NCI-H1694 treated with DMSO at 0.1 percent for 48 hours (cell line): ENCODE measurements around the gene TMEM258.
A peak's percentile ranks its signal among the peaks of the same experiment; 100 is the strongest.

Source experiments
- DNase-seq: peaks from one replicate; lab custom pipeline; 2025; lab: John Stamatoyannopoulos, UW

The TMEM258 gene

DNA sequence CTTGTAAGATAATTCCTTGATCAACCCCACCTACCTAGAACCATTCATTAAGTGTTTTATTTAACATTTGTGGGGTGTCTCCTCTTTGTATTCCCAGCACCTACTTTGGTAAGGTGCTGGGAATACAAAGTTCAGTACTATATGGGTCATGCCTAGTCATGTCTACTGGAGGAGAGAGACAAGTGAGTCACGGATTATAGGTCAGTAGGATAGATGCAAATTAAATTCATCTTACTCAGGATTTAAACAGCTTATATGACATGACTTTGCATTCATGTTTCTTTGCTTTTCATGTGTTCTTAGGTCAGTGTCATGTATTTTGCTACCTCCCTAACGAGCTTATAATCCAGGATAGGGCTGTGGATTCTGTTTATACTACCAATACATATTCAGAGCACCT is 27.8 kb upstream of the TMEM258 start:
- no peak for DNase-seq

DNA sequence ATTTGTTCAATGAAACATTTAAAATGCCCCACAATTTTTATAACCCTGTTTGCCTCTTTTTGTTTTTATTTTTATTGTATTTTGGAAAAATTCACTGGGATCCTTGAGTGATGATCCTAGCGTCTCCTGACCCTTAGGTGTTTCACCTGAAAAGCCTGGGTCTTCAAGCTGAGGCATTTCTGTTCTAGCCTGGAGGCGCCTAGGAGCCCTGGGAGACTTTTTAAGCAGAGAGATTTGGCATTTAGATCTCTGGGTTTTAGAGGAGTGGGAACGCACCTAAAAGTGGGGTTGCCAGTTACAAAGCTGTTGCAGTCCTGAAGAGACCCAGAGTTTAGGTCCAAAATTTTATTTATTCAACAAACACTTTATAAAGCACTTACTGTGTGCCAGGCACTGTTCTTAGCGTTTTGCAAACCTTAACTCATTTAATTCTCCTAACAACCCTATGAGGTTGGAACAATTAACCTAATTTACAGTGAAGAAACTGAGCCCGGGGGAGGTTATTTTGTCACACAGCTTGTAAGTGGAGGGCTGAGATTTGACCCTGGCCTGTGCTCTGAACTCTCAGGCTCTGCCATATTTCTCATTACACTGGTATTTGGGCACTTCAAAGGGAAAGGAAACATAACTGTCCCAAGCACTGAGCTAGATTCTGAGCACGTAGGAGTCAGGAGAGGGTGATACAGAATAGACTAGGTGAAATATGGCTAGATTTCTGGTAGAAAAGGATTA is 25.2 kb upstream of the TMEM258 start:
- DNase-seq, result no peak

DNA sequence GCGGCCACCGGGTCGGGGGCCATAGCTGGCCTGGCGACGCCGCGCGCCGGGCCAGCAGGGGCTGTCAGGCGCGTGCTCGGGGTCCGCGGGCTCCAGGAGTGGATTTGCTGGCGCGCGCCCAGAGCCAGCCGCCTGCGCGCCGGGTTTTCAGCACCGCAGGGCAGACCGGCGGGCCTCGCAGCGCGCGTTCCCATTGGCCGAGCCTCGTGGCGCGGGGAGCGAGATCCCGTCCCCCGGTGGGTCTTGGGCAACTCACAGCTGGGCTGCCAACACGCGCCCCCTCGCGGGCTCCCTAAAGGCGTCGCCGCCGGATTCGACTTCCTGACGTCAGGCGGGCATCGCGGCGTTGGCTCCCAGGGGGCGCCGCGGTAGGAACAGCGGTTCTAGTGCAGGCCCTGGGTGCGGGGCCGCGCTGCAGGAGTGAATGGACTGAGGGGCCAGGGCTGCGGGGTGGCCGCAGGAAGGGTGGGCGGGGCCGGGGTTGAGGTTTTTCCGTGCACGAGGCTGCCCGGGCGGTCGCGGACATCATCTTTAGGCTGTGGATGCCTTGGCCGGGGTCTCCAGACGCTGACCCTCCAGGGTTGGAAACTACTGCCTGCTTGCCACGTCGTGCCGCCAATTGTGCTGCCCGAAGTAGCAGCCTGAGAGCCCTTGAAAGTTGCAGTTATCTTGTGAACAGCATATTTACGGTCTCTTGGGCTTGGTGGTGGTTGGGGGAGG is 24.5 kb upstream of the TMEM258 start, which contains the start of gene FADS1:
TSS of gene FADS1 (minus strand) at position 268 of the 720 bp plus-strand sequence. CDS start at position 194, 74 bp downstream.
- DNase-seq, result peak; percentile 93

DNA sequence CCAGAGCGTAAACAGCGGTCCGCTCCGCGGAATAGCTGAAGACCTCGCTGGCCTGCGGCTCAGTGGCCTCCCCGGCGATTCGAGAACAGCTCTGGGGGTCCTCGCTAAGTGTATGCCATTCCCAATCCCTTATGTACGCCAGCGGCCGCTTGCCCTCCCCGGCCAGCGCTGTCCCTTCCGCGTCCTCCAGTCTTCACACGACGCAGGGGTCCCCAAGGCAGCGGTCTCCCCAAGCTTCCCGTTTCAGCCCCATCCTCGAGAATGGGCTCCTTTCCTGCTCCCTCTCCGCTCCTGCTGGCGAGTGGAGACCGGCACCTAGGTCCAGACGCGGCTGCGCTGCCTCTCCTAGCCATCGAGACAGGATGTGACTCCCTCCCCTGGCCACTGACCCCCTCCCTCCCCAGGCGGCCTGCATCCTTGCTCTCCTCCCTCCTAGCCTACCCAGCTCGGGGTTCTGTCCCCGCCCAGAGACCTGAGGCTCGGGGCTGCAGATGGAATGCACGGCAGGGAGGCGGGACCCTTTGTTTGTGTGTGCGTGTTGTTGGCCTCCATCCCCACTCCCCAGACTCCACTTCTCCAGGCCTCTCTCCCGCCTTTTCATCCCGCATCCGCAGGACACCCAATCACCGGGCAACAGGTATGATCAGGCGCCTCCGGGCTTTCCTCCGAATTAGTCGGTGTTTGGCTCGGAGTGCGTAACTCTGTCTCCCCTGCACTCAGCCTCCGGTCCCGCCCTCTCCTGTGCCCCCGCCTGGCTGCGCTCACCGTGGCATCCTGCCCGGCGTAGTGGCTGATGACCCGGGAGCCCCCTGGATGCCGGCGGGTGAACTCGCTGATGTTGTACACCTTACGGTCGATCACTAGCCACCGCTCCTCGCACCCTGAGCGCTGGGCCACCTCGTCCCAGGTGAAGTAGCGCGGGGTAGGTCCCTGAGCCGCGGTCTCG is 23.7 kb upstream of the TMEM258 start:
- DNase-seq, result peak; percentile 28

DNA sequence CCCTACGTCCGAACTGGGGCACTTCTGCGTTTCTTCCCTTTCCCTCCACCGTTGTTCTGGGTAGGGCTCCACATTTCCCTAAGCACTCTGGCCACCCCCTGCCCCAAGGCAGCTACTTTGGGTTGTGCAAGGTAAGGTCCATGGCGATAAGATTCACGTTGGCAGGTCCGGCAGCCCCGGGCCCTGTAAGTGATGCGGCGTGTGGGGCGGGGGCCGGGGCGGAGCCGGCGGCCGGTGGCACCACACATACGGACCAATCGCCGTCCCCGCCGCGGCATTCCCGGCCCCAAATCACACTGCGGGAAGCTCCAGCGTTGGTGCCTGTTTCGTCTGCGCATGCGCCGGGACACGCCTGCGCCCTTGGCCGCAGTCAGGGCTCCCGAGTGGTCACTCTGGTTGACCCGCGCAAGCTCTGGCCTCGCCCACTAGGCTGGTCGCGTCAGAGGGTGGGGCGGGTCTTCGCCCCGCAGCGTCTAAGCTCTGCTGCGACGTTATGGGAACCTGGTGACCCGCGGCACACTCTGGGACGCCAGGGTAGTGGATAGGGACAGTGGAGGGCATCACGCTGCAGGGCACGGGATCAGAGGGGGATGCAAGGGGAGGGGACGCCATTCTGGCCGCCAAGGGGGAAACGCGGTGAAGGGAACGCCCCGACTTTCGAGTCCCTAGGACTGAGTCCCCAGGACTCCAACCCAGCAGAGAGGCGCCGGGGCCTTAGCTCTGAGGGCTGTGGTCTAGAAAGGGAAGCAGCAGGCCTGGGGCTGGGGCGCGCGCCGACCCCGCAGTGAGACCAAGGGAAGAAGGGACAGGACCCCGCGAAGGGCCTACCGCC is 22.8 kb upstream of the TMEM258 start:
- peak; percentile 46 for DNase-seq

DNA sequence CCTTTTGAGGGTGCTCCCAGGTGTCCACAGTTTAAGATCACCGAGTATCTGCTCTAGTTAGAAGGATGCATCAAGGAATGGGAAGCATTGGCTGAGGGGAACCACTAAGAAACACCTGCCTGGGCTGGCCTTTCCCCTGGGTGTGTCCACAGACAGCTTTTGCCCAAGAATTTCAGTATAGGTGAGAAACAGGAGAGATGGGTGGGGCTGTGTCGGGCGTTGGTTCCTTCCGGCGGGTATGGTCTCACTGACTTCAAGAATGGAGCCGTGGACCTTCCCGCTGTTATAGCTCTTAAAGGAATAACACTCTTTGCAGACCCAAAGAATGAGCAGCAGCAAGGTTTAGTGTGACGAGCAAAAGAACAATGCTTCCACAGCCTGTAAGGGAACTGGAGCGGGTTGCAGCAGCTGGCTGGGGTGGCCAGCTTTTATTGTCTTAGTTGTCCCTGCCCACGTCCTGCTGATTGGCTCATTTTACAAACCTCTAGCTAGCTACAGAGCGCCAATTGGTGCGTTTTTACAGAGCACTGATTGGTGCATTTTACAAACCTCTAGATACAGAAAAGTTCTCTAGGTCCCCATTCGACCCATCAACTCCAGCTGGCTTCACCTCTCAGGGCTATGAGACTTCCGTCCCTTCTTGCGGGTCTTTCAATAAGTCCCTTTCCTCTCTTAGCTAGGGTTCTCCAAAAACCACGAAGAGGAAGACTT is 22.0 kb upstream of the TMEM258 start:
- no peak for DNase-seq

DNA sequence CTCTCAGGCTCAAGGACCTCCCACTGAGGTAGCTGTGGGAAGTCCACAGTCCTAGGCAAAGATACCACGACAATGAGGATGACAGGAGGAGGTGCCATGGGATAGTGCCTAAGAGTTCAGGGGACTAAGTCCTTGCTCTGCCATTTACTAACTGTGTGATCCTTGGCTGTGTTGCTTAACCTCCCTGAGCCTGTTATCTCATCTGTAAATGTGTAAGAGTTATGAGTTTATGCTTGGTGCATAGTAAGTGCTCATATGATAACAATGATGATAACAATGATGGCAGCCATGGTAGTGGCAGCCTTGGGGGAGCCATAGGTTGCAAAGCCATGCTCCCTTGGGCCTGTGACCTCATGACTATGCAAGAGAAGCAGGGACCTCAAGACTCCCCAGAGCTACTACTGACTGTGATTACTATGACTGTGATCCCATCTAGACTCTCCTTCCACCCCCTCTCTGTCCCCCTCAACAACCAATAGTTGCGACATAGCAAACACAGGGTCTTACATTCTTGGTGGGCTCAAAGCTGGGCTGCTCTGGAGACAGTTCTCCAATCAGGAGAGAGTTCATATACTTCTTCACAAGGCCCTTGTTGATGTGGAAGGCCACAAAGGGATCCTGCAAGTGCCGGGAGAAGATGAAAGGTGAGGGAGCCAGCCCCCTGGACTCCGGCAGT is 20.5 kb upstream of the TMEM258 start:
- DNase-seq, result no peak

DNA sequence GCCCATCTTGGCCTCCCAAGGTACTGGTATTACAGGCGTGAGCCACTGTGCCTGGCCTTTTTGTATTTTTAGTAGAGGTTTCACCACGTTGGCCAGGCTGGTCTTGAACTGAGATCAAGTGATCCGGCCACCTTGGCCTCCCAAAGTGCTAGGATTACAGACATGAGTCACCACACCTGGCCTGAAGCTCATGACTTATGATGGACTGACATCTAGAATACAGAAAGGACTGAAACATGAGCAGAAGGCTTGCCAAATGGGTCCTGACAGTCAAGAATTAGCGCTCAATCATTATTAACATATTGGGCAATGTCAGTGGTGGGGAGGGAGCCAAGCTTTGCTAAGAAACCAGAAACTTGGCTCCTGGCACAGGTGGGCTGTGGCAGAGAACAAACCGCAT is 19.4 kb upstream of the TMEM258 start:
- DNase-seq, result no peak

DNA sequence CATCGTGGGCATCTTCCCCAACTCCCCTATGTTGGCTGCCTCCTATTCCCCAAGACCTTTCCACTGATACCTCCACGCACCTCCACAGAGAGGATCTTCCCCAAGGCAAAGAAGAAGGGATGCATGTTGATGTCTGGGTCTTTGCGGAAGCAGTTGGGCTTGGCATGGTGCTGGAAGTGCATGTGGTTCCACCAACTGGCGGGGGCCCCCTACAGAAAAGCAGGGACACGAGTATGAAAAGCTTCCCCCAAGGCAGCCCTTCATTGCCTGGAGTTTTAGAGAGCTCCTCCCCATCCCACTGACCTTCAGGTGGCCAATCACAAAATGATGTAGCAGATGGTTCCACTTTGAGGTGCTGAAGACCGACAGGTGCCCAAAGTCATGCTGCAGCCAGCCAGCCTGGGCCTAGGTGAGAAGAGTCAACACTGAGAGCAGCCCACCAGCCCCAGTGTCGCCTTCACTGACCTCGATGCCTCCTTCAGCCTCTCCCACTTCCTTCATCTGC is 18.3 kb upstream of the TMEM258 start:
- no peak for DNase-seq

DNA sequence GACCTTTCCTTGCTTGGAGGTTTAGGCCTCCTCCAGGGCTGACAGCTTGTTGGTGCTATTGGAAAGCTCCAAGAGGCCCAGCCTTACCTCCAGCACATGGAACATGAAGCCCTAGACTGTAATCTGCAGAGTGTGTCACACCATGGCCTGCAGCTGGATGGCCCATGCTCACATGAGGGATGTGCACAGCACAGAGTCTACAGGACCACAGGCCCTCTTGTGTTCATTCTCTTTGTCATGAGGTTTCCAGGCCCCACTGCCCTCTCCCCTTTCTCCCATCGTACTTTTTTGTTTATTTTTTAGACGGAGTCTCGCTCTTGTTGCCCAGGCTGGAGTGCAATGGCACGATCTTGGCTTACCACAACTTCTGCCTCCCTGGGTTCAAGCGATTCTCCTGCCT is 14.4 kb upstream of the TMEM258 start:
- no peak for DNase-seq

DNA sequence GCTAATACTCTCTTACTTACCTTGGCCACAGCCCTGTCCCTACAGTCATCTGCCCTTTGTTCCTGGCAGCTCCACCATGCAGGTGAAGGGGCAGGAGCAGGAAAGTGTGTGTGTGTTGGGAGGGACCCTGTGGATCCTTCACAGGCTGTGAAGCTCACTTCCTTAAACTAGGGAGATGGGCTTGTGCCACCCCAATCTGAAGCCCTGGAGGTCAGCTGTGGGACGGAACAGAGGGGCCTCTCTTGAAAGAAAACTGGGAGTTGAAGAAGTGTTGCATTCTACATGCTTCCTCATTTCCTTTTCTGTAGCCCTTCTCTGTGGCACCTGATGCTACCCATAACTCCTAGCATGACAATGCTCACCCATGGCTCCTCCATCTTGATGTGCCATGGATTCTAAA is 12.7 kb upstream of the TMEM258 start:
- no peak for DNase-seq

DNA sequence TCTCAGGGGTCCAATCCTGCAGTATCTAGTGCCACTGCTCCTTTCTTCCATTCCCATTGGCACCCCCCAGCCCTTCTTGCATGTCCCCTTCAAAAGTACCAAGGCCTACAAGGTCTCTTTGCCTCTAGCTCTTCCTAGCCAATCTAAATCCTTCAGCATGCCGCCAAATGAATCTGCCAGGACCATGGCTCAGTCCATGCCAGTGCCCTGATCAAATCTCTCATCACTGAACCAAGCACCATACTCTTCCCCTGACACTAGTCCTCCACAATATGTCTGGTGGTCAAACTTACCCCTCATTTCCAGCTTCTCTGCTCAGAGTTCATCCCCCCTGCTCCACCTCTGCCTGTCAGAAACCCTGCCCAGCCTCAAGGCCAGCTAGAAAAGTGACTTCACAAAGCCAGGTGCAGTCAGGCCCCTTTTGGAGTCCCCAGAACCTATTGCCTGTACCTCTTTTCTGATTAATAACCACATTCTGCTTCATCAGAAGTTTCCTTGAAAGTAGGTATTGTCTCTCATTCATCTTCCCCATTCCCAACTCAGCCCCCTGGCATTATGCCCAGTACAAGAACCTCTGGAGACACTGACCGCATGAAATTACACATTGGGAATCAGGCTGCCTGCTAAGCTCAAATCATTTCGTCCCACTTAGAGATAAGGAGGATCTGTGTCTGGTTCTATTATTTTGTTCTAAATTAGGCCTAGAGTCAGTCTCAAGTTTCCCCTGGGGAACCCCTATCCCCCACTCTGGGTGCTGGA is 11.7 kb upstream of the TMEM258 start:
- no peak for DNase-seq

DNA sequence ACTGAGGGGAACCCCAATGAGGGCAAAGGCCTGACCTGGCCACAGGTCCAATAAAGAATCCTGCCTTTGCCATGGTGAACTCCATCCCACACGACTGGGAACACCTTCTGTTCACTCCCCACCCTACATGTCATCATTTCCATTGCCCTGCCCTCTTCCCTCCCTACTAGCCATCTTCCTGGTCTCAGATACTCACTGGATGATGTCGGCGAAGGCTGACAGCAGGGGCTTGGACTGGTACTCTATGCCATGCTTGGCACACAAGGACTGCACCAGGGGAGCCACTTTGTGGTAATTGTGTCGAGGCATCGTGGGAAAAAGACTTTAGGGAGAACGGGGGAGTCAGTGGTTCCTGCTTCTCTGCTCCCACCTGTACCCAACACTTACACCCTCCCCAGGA is 10.2 kb upstream of the TMEM258 start:
- no peak for DNase-seq

DNA sequence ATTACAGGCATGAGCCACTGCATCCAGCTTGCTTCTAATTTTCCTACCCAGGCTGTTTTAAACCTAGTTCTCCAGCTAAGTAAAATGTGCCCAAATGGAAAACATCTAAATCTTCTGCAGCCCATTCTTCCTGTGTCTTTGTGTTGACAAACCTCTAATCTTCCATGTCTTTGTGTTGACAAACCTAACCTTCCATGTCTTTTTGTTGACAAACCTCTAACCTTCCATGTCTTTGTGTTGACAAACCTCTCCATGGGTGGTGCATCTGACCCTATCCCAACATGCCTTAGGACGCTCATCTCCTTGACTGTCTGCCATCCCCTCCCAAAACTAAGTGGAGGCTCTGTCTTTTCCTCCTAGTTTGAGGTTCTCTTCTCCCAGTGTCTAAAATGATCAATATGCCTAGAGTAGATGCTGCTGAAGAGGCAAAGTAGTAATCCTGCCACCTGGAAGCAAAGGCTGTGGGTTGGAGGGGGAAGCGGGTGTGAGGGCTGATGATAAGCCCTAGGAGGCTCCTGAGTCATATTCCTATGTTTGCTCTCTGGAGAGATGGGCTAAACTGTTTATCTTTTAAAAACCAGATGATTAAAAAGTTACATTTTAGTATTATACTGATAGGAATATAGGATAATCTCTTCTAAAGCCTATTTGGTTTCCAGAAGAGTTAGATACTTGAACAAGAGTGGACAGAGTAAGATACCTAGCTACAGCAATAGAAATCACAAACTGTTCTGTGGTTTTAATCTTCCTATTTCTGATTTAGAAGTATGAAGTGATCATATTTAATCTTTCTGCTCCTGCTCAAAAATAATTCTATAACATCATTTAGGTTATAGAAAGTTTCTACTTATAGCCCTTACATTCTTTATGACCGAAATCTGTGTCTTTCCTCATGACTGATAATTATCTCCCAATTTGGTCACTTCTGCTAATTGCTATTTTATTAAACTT is 8.2 kb upstream of the TMEM258 start:
- no peak for DNase-seq

DNA sequence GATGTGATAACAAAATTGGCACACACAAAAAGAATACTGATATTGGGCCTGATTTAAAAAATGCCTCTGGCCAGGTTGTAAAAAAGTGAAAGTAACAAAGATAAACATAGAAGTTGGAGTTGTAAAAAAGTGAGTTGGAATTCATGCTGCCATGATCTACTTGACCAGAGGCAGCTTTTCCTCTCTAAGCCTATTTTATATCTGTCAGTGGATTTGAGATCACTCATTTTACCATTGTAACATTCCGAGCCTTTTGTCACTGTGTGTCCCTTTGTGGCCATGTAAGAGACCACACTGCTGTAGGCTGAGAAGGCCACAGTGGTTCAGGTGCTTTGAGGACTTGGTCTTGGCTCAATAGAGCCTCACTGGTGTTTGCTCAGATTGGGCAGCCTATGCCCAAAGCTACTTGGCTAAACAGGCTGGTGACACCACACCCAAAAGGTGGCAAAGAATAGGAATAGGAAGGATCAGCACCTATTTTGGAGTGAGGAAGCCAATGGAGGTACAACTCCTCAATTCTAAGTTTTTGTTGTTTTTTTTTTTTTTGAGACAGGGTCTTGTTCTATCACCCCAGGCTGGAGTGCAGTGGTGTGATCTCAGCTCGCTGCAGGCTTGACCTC is 7.4 kb upstream of the TMEM258 start:
- no peak for DNase-seq

DNA sequence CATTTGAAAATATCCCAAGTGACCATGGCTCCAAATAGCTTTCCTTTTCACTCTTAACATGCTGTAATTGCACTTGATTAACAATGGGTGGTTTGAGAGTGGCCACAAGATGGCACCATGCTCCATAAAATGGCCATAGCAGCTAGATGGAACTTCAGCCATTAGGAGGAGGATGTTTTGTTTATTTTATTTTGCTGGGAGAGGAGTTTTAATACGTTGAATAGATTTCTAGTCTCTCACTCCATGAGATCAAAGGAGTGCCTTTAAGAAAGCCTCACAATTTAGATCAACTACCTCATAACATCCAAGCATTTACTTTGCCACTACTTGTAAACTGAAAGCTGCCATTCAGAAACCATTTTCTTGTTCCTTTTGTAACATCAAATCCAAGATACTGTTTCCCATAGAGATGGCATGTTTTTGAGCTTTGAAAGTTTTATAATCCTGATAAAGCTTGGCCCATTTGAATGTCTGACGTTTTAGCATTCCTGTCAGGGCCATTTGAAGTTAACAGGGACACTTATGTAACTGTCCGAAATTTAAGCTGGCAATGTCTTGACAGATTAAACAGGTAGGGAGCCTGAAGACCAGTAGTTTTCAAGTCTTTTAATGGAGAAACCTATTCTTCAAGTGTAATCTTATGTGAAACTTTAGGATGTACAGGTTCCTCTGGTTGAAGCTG is 5.0 kb upstream of the TMEM258 start:
- DNase-seq, result peak; percentile 53

DNA sequence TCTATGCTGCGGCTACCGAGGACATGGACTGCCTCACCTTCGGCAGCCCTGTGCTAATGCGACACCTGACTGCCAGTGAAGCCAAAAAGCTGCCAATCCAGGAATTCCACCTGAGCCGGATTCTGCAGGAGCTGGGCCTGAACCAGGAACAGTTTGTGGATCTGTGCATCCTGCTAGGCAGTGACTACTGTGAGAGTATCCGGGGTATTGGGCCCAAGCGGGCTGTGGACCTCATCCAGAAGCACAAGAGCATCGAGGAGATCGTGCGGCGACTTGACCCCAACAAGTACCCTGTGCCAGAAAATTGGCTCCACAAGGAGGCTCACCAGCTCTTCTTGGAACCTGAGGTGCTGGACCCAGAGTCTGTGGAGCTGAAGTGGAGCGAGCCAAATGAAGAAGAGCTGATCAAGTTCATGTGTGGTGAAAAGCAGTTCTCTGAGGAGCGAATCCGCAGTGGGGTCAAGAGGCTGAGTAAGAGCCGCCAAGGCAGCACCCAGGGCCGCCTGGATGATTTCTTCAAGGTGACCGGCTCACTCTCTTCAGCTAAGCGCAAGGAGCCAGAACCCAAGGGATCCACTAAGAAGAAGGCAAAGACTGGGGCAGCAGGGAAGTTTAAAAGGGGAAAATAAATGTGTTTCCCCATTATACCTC is 3.6 kb upstream of the TMEM258 start:
- no peak for DNase-seq
